ENCODE measurements around the gene SORCS2.

DNA sequence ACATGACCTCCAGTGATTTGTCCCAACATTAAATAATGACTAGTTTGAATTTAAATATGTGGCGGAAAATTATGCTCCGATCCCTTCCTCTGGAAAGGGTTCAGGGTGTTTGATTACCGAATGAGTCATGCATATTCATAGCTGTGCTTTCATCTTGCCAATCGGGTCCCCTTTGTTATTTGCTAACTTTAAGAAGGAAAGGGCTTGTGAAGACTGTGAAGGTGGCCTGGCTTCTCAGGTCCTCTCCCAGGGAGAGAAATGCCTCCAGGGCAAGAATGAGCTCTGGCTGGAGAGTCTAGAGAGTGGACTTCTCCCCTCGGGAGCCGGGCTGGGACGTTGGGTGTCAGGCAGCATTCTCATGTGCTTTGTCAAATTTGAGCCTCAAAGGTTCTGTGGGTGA lies 397.9 kb downstream of the SORCS2 start:
- TF ChIP-seq ZNF274 (IDR thresholded peaks at IDR 0.05; ENCODE audit: low read depth, low read length) (no peak), SUZ12 (IDR thresholded peaks at IDR 0.05; ENCODE audit: extremely low read depth, insufficient read depth, insufficient read length) (no peak), YY1 (IDR thresholded peaks at IDR 0.05; ENCODE audit: insufficient read depth, insufficient read length) (no peak)
